ENCODE measurements around the gene SH3TC2. TPM values are rescaled to one million over a fixed set of nuclear protein-coding genes. Genes with fewer than 3 reads are reported as not detected.

Gene SH3TC2
- polyA plus RNA-seq, 1 of the 3 experiments (the other 2 are of a cell fraction): 1.1 TPM

GRCh38 chr5:148998174-148998797 is 64.6 kb downstream of the SH3TC2 start:
- H3K4me1 ChIP-seq (ENCODE audit: control insufficient read depth in 1 of 2, insufficient read depth in 2 of 2, low read depth in 1 of 2, low read length in 1 of 2): peaks cover 0 to 10% of the 10 kb centered on the region in 2 experiments; a peak in 3 of 4 replicates
- peak; percentile 38 for DNase-seq
- H3K36me3 ChIP-seq (replicated peaks in 1 of 2; ENCODE audit: control insufficient read depth in 1 of 2, insufficient read depth in 2 of 2, low read length in 1 of 2): no peaks in the 10 kb centered on the region
- H3K9ac ChIP-seq: no peak overlapping the region
- WGBS (ENCODE audit: low lambda C conversion rate): 42% methylated on average over 6 of the region's 6 CpGs
- TF ChIP-seq TEAD4 (IDR thresholded peaks at IDR 0.05; ENCODE audit: borderline replicate concordance, insufficient read depth): no peak
- TF ChIP-seq CTCF (IDR thresholded peaks at IDR 0.05): peak; percentile 81
- peak; percentile 57 for TF ChIP-seq SMC3 (IDR thresholded peaks at IDR 0.05; ENCODE audit: low read depth, low read length)
- no peak for TF ChIP-seq IRF3 (IDR thresholded peaks at IDR 0.05; ENCODE audit: low read depth, low read length)
- TF ChIP-seq RAD21 (IDR thresholded peaks at IDR 0.05; ENCODE audit: low read length): peak; percentile 78
- no peak overlapping the region for H2AFZ ChIP-seq (ENCODE audit: low read depth)
- peaks cover 11% of the 10 kb centered on the region for H3F3A ChIP-seq (replicated peaks; ENCODE audit: insufficient read depth)
- no peaks in the 10 kb centered on the region for H3K9me2 ChIP-seq
- H3K79me2 ChIP-seq (ENCODE audit: insufficient read depth): no peaks in the 10 kb centered on the region
- H4K20me1 ChIP-seq (ENCODE audit: insufficient read depth): no peaks in the 10 kb centered on the region; the same call in 1 of the 2 replicates
- no peaks in the 10 kb centered on the region for H3K9me3 ChIP-seq
- no peak overlapping the region for H3K27ac ChIP-seq (ENCODE audit: low read depth in 2 of 2, low read length in 1 of 2)
- ChIA-PET POLR2A (no interaction called here), CTCF (interaction anchor here (0.6 to 4.2 kb wide), 22 partner anchors 9 to 823 kb away, joined by 3 to 25 read pairs (median 5); no protein-coding TSS in a partner anchor)
- H3K4me2 ChIP-seq: no peak overlapping the region
- H3K4me3 ChIP-seq (ENCODE audit: low read depth in 2 of 2, low read length in 1 of 2): no peak overlapping the region
- no peaks in the 10 kb centered on the region for H3K27me3 ChIP-seq (ENCODE audit: insufficient read depth)

GRCh38 chr5:148996270-148996669 is 66.6 kb downstream of the SH3TC2 start:
- Histone ChIP-seq H2AFZ (ENCODE audit: low read depth) (no peak overlapping the region), H3K79me2 (ENCODE audit: insufficient read depth) (no peaks in the 10 kb centered on the region), H3K9me3 (no peaks in the 10 kb centered on the region), H3K4me2 (no peak overlapping the region), H3K4me3 (ENCODE audit: low read depth in 2 of 2, low read length in 1 of 2) (no peak overlapping the region), H4K20me1 (ENCODE audit: insufficient read depth) (no peaks in the 10 kb centered on the region), H3K27ac (ENCODE audit: low read depth in 2 of 2, low read length in 1 of 2) (no peak overlapping the region), H3F3A (replicated peaks; ENCODE audit: insufficient read depth) (no peaks in the 10 kb centered on the region), H3K9me2 (no peaks in the 10 kb centered on the region), H3K4me1 (ENCODE audit: control insufficient read depth in 1 of 2, insufficient read depth in 2 of 2, low read depth in 1 of 2, low read length in 1 of 2) (no peaks in the 10 kb centered on the region; a peak in 1 of 4 replicates), H3K36me3 (replicated peaks in 1 of 2; ENCODE audit: control insufficient read depth in 1 of 2, insufficient read depth in 2 of 2, low read length in 1 of 2) (no peaks in the 10 kb centered on the region), H3K27me3 (ENCODE audit: insufficient read depth) (no peaks in the 10 kb centered on the region), H3K9ac (no peak overlapping the region)
- no peak for TF ChIP-seq TCF12 (IDR thresholded peaks at IDR 0.05)
- TF ChIP-seq NFIC (IDR thresholded peaks at IDR 0.05; ENCODE audit: borderline replicate concordance): no peak
- no peak for TF ChIP-seq SIN3A (IDR thresholded peaks at IDR 0.05; ENCODE audit: borderline replicate concordance, low read depth, low read length)
- no peak for TF ChIP-seq USF1 (IDR thresholded peaks at IDR 0.05; ENCODE audit: borderline replicate concordance, low read depth)
- no peak for TF ChIP-seq CHD2 (IDR thresholded peaks at IDR 0.05; ENCODE audit: low read length, partially characterized antibody)
- TF ChIP-seq CTCF (IDR thresholded peaks at IDR 0.05): no peak
- DNase-seq: no peak
- ChIA-PET POLR2A (no interaction called here), CTCF (interaction anchor here (1.0 to 4.2 kb wide), 12 partner anchors 12 to 265 kb away, joined by 3 to 20 read pairs (median 6); no protein-coding TSS in a partner anchor)
- WGBS (ENCODE audit: low lambda C conversion rate): 52% methylated on average over 3 of the region's 3 CpGs

Measured in SK-N-SH (cell line).